Endothelial cell of hepatic sinusoid (primary cell): ENCODE results near the gene MRPL34.

Experiments used
- in situ Hi-C: cut with HindIII; loops from 2 replicates; pipeline ENCODE4 v1.10.0; 2017; ENCODE audit warnings: low sequenced_read_pairs

MRPL34 gene

GRCh38 chr19:17309198-17309964, 3.7 kb downstream of the MRPL34 start, which contains the start of gene DDA1:
TSS of gene DDA1 (plus strand) at chr19:17309563. CDS start at chr19:17309655, 92 bp downstream.
- in situ Hi-C loops: loop anchor here (10.0 to 25.0 kb wide), 3 partner anchors 65 to 253 kb away; partner anchors contain the start of genes COLGALT1 and NR2F6

- in situ Hi-C loops: loop anchor here (10.0 to 25.0 kb wide), 3 partner anchors 65 to 252 kb away; partner anchors contain the start of genes COLGALT1 and NR2F6
Measured at GRCh38 chr19:17309965-17310461, 4.3 kb downstream of the MRPL34 start.

- in situ Hi-C loops: loop anchor here (25.0 kb wide), 2 partner anchors 149 to 251 kb away; partner anchors contain the start of gene COLGALT1
Measured at GRCh38 chr19:17311455-17312188, 6.0 kb downstream of the MRPL34 start.

- in situ Hi-C loops: loop anchor here (25.0 kb wide), 2 partner anchors 150 to 250 kb away; partner anchors contain the start of gene COLGALT1
Measured at GRCh38 chr19:17312189-17313113, 6.8 kb downstream of the MRPL34 start.

- in situ Hi-C loops: loop anchor here (25.0 kb wide), 2 partner anchors 152 to 248 kb away; partner anchors contain the start of gene COLGALT1
Measured at GRCh38 chr19:17314007-17314593, 8.4 kb downstream of the MRPL34 start.

GRCh38 chr19:17318966-17319365, 13.3 kb downstream of the MRPL34 start:
- in situ Hi-C loops: loop anchor here (25.0 kb wide), 2 partner anchors 157 to 243 kb away; partner anchors contain the start of gene COLGALT1

GRCh38 chr19:17319473-17320238, 14.0 kb downstream of the MRPL34 start:
- in situ Hi-C loops: loop anchor here (25.0 kb wide), 2 partner anchors 157 to 243 kb away; partner anchors contain the start of gene COLGALT1

GRCh38 chr19:17320435-17320834, 14.8 kb downstream of the MRPL34 start:
- in situ Hi-C loops: loop anchor here (25.0 kb wide), 2 partner anchors 158 to 242 kb away; partner anchors contain the start of gene COLGALT1

GRCh38 chr19:17321655-17322489, 16.2 kb downstream of the MRPL34 start:
- in situ Hi-C loops: loop anchor here (25.0 kb wide), 2 partner anchors 160 to 240 kb away; partner anchors contain the start of gene COLGALT1

- in situ Hi-C loops: loop anchor here (25.0 kb wide), 2 partner anchors 161 to 239 kb away; partner anchors contain the start of gene COLGALT1
Measured at GRCh38 chr19:17322854-17323253, 17.2 kb downstream of the MRPL34 start.

- in situ Hi-C loops: loop anchor here (25.0 kb wide), 2 partner anchors 161 to 239 kb away; partner anchors contain the start of gene COLGALT1
Measured at GRCh38 chr19:17323300-17323963, 17.8 kb downstream of the MRPL34 start.

GRCh38 chr19:17323964-17324332, 18.3 kb downstream of the MRPL34 start:
- in situ Hi-C loops: loop anchor here (25.0 kb wide), 2 partner anchors 162 to 238 kb away; partner anchors contain the start of gene COLGALT1

GRCh38 chr19:17324357-17325114, 18.9 kb downstream of the MRPL34 start:
- in situ Hi-C loops: loop anchor here (25.0 kb wide), 2 partner anchors 162 to 238 kb away; partner anchors contain the start of gene COLGALT1

- in situ Hi-C loops: no loop called here
Measured at GRCh38 chr19:17325133-17325532, 19.5 kb downstream of the MRPL34 start.

GRCh38 chr19:17325881-17326594, 20.4 kb downstream of the MRPL34 start:
- in situ Hi-C loops: no loop called here

- in situ Hi-C loops: no loop called here
Measured at GRCh38 chr19:17326595-17326966, 20.9 kb downstream of the MRPL34 start.
